Hypothalamus (tissue), 51 donors: ENCODE data around the gene VPS13D.
"Not testable (repeated sequence)": the region's sequence is repeated elsewhere in the genome, so short reads cannot be mapped to it uniquely, and the experiment has no call there.

Experiments used
- DNase-seq, 51 donors: peaks; one replicate each; lab custom pipeline; 2025; lab: John Stamatoyannopoulos, UW

Gene VPS13D

GRCh38 chr1:12528021-12528852 lies 298.4 kb downstream of the VPS13D start:
- peak in 14 of 51 donors; percentile 15 to 49 (median 30) for DNase-seq

- DNase-seq: no peak
Observed at GRCh38 chr1:12529640-12530174, 299.9 kb downstream of the VPS13D start.

GRCh38 chr1:12530462-12531178 lies 300.8 kb downstream of the VPS13D start:
- no peak for DNase-seq

GRCh38 chr1:12531179-12531499 lies 301.3 kb downstream of the VPS13D start:
- no peak for DNase-seq

GRCh38 chr1:12532405-12533315 lies 302.8 kb downstream of the VPS13D start:
- DNase-seq: no peak

- DNase-seq: no peak
Observed at GRCh38 chr1:12536023-12536639, 306.3 kb downstream of the VPS13D start.

- DNase-seq: no peak
Observed at GRCh38 chr1:12537294-12537693, 307.5 kb downstream of the VPS13D start.

GRCh38 chr1:12537906-12538461 lies 308.2 kb downstream of the VPS13D start:
- no peak for DNase-seq

- DNase-seq: not testable (repeated sequence)
Observed at GRCh38 chr1:12538536-12538935, 308.7 kb downstream of the VPS13D start.

- DNase-seq: no peak
Observed at GRCh38 chr1:12539320-12539704, 309.5 kb downstream of the VPS13D start.

- DNase-seq: peak in 9 of 51 donors; percentile 17 to 39 (median 30)
Observed at GRCh38 chr1:12539705-12540579, 310.1 kb downstream of the VPS13D start.

- no peak for DNase-seq
Observed at GRCh38 chr1:12540580-12541273, 310.9 kb downstream of the VPS13D start.

- DNase-seq: no peak
Observed at GRCh38 chr1:12541274-12542137, 311.7 kb downstream of the VPS13D start.

- no peak for DNase-seq
Observed at GRCh38 chr1:12542138-12542465, 312.3 kb downstream of the VPS13D start.

GRCh38 chr1:12542616-12543592 lies 313.1 kb downstream of the VPS13D start:
- DNase-seq: no peak

GRCh38 chr1:12543740-12544154 lies 313.9 kb downstream of the VPS13D start:
- DNase-seq: no peak
